NCI-H1930 (cell line): ENCODE results near the gene MARCHF5.
"Not testable (repeated sequence)": the region's sequence is repeated elsewhere in the genome, so short reads cannot be mapped to it uniquely, and the experiment has no call there.

ENCODE experiments used
- DNase-seq, 2 experiments: peaks; one replicate each; lab custom pipeline; 2025; lab: John Stamatoyannopoulos, UW

The MARCHF5 gene

GRCh38 chr10:92387289-92387940, 96.4 kb downstream of the MARCHF5 start:
- DNase-seq = no peak

GRCh38 chr10:92393173-92393572, 102.2 kb downstream of the MARCHF5 start:
- not testable (repeated sequence) for DNase-seq

GRCh38 chr10:92395271-92395670, 104.3 kb downstream of the MARCHF5 start:
- no peak for DNase-seq

- not testable (repeated sequence) for DNase-seq
Measured at GRCh38 chr10:92402234-92402633, 111.3 kb downstream of the MARCHF5 start.
